Stimulated activated CD4-positive, alpha-beta T cell treated with anti-CD3 and anti-CD28 coated beads, TNF-alpha, amount 100 ng/mL, for 1 hour (primary cell): ENCODE data around the gene SASH3.

Source experiments
- DNase-seq, 3 donors: peaks; one replicate each; pipeline ENCODE4 v3.0.0-alpha.2; 2020; ENCODE audit warnings: low read depth in 3 of 3, low spot score in 1 of 3

SASH3 gene

GRCh38 chrX:129782706-129783105 is 3.0 kb downstream of the SASH3 start:
- no peak for DNase-seq

DNA sequence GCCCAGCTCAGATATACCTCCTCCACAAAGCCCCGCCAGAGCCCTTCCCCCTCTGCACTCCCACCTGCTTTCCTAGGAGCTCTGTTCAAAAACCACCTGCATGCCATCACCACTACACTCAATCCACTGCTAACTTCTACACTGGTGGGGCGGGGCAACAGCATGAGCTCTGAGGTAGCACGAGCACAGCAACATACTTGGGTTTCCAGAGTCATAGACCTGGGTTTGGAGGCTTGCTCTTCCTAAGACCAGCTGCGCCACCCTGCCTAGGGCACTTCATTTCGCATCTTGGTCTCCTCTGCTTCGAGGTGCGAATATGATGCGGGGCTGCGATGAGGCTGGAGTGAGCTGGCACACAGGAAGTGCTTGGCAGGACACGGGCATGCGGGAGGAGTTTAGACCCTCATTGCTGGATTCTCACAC is 3.6 kb downstream of the SASH3 start:
- DNase-seq, result no peak

DNA sequence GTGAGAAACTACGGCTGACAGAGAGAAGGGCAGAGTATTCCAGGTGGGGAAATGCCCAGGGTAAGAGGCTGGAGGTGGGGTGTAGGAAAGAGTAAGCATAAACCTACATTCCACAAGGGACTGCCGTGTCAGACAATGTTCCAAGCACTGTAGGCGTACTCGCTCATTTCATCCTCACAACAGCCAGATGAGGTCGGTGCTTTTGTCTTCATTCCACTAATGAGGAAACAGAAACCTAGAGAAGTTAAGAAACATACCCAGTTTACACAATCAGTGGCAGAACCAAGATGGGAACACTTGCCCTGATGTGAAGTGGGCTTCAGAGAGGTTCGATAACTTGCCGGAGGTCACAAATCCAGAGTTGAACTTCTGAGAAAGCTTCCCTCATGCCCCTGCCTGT is 4.6 kb downstream of the SASH3 start:
- DNase-seq, result no peak

DNA sequence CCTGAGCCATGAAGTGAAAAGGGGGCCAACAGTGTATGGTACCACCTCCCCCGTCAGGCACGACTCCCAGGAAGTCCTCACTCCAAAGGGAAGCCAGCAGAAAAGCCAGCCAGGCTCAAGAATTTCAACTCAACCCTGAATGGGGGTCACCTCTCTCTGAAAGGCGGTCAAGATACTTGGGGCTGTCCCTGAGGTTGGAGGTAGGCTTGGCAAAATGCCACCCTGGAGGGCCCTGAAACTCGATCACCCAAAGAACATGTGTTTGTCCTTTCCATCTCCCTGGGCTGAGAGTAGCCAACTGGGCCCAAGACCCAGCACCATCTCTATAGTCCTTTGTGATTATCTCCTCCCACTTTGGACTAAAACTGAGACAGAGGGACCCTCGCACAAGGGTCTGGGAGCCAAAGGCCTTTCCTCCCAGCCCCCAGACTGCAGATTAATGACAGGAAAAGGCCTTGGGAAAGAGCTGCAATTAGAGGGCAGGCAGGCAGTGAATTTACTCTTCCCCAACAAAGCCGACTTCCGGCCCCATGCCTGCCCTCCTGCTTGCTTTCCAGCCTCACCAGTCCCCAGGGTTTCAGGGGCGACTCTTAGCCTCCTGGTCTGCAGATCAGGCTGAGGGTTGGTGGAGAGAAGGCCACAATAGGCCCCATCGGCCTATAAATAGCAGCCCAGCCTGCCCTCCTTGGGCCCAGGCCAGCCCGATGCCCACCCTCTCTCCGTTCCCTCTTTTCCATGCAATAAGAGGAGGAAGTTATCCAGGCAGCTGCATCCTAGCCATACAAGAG is 5.6 kb downstream of the SASH3 start:
- DNase-seq, result no peak

GRCh38 chrX:129786210-129786651 is 6.5 kb downstream of the SASH3 start:
- no peak for DNase-seq

DNA sequence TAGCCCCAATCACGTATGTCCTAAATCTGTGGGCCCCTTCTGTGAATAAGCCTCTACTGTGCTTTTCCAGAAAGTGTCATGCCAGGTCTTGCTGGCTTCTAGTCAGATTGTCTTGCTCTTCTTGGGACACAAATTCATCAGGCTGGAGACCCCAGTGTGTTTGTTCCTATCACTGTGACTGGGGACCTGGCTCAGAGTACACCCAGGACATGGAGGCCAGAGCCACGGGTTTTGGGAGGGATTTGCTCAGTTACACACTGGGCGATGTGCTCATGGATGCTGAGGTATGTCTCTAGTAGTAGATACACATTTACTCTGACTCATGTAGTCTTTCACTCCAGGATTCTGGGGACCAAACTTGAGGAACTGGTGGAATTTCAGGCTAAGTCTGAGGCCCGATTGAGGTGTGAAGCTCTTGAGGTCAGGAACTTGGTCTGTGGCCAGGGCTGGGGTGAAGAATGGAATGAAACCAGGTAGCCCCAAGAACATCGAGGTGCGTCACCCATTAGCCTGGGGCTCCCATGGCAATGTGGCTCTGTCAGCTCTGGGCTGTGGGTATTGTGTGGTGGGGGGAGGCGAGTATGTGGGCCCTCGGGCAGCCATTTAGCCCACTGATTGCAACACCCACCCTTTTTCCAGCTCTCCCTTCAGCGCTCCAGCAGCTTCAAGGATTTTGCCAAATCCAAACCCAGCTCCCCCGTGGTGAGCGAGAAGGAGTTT is 7.7 kb downstream of the SASH3 start:
- DNase-seq, result no peak

- no peak for DNase-seq
Measured at GRCh38 chrX:129788527-129788926, 8.8 kb downstream of the SASH3 start.

DNA sequence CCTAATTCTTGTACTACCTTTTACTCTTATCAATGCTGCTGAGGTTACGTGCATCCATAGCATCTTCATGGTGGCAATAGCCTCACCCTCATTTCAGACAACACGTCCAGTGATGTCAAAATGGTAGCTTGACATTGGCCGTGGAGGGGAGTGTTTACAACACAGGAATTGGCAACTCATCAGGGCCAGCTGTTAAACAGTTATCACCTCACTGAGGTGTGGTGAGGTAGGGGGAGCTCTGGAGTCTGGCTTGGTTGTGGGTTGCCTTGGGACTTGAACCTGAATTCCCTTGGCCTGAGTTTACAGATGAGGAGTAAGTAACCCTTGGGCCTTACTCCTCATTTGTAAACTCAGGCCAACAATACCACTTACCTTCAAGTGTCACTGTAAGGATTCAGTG is 10.4 kb downstream of the SASH3 start:
- no peak for DNase-seq

- no peak for DNase-seq
Measured at GRCh38 chrX:129790808-129791207, 11.1 kb downstream of the SASH3 start.

- no peak for DNase-seq
Measured at GRCh38 chrX:129791336-129791735, 11.6 kb downstream of the SASH3 start.

DNA sequence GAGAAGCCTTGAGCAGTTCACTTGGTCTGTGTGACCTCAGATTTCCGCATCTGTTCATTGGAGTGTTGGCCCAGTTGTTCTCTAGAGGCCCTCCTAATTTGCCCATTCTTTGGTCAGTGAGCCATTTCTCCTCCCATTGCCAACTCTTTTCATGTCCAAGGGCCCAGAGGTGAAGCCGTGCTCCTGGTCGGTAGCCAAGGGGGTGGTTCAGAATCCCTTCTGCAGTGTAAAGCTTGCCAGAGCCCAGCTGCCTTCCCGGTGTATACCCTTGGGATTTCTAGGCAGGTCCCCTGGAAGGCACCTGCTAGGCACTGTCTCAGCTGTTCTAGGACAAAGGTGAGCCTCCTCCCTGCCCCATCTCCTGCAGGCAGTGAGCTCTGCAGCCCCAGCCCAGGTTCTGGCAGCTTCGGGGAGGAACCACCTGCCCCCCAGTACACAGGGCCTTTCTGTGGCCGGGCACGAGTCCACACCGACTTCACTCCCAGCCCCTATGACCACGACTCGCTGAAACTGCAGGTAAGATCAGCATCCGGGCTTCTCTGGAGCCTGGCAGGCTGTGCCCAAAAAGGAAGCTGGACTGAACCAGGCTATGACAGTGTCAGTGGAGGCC is 12.3 kb downstream of the SASH3 start:
- no peak for DNase-seq

DNA sequence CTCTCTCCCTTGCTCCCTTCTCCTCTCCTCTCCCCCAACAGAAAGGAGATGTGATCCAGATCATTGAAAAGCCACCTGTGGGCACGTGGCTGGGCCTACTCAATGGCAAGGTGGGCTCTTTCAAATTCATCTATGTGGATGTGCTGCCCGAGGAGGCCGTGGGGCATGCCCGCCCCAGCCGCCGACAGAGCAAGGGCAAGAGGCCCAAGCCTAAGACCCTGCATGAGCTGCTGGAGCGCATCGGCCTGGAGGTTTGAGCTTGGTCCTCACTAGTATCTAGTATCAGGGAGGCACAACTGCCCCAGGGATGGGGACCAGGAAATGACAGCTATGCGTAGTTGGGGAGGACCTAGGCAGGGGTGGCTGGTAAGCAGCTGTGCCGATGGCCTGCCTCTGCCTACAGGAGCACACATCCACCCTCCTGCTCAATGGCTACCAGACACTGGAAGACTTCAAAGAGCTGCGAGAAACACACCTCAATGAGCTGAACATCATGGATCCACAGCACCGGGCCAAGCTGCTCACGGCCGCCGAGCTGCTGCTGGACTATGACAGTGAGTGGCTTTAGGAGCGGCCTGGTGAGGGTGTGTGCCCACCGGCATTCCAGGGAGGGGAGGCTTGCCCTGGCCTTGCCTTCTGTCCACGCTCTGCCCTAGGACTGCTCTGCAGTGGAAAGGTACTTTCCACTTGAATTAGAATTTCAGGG is 13.0 kb downstream of the SASH3 start:
- no peak for DNase-seq

- no peak for DNase-seq
Measured at GRCh38 chrX:129793604-129794191, 13.9 kb downstream of the SASH3 start.

- no peak for DNase-seq
Measured at GRCh38 chrX:129795584-129795983, 15.8 kb downstream of the SASH3 start.

- DNase-seq, result no peak
Measured at GRCh38 chrX:129797251-129797906, 17.6 kb downstream of the SASH3 start.

DNA sequence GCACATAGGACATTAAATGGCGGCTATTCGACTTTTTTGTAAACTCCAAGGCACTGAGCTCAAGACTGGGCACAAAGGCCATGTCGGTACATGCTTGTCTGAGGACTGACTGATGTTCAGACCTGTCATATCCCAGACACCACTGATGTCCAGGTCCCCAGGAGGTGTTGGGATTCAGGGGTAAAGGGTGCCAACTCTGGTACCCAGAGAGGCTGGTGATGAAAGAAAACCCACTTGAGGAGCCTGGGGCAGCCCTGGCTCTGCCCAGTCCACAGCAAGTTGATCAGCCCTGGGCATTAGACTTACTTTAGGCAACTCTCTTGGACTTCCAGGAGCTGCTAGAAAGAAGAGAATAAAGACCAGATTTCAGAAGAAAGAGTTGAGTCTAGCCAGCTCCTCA is 18.7 kb downstream of the SASH3 start:
- no peak for DNase-seq

DNA sequence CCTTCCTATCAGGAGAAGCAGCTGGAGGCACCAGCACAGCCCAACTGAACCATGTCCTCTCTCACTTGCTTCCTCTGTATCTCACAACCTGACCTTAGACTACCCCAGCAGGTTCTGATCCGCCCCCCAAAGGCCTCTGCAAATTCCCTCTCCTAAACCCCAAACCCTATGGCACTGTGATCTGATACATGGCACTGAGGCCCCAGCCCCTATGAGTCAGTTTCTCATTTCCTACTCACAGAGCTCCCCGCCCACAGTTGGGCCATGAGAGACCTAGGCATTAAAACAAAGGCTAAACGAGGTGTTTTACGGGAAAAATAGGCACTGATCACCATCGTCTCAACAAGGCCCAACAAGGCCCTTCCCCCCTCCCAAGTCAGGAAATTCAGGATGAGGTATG is 19.1 kb downstream of the SASH3 start:
- DNase-seq, result no peak

GRCh38 chrX:129800186-129800585 is 20.4 kb downstream of the SASH3 start:
- no peak for DNase-seq

DNA sequence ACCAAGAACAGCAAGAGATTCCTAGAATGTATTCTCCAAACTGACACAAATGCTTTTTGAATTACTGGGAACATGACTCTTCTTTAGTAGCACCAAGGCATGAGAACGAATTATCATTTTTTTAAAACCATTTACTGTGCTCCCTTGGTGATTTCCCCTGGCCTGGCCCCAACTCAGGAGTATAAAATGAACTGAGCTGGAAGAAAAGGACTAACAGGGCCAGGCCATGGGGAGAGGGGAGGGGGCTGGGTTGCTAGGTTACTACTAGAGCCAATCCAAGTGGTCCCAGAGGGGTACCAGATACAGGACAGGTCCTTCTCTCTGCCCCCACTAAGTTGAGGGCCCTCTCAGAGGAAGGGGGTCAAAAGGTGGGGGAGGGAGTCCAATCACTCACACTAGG is 23.1 kb downstream of the SASH3 start:
- no peak for DNase-seq

DNA sequence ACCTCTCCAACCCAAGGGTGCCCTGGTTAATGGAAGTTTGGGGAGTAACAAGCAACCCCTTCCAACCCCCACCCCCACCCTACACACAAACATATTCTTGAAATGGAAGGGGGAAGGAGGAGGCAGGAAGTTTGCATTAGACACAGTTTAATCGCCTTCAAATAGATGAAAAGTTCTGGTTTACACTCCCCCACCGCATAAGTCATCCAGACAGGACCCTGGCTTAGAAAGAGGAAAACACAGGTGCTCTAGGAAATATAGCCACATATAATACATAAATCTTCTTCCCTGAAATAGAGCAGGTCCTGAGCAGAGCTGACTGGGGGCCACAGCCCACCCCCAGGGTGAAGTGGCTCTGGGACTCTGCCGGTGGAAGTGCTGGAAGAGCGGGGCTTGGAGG is 25.1 kb downstream of the SASH3 start:
- no peak for DNase-seq
